HG02973 (cell line): ENCODE measurements around the gene LARP1.
"Not testable (repeated sequence)": the region's sequence is repeated elsewhere in the genome, so short reads cannot be mapped to it uniquely, and the experiment has no call there.

Experiments
- ATAC-seq: cut with Tn5 transposase; IDR thresholded peaks from one replicate; pipeline ENCODE4 v1.9.1; 2021; ENCODE audit warnings: moderate library complexity; ENCODE audit not compliant: unreplicated experiment

The LARP1 gene

DNA sequence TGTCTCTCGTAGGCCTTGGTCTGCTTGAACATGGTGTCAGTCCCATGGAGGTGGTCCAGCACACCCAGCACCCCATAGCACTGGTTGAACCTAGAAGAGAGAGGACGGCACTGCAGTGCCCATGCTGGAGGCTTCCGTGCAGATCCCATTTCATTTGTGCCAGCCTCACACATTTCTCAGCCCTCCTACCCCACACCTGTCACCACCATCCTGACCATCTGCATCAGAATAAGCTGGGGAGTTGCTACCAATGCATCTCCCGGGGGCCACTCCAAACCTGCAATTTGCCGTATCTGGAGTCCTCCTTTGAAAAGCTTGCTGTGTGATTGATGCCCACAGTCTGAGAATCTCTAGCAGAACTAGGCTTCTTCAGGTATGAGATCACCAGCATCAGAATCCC lies 65.2 kb downstream of the LARP1 start:
- ATAC-seq: no peak

DNA sequence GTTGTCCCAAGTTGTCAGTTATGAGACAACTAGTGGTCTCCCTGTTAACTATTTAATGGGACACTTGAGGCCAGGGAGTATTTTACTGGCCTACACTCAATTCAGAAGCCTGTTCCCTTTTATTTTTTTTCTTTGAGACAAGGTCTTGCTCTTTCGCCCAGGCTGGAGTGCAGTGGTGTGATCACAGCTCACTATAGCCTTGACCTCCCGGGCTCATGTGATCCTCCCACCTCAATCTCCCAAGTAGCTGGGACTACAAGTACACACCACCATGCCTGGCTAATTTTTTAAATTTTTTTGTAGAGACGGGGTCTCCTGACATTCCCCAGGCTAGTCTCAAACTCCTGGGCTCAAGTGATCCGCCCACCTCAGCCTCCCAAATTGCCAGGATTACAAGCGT lies 67.7 kb downstream of the LARP1 start:
- ATAC-seq: not testable (repeated sequence)

DNA sequence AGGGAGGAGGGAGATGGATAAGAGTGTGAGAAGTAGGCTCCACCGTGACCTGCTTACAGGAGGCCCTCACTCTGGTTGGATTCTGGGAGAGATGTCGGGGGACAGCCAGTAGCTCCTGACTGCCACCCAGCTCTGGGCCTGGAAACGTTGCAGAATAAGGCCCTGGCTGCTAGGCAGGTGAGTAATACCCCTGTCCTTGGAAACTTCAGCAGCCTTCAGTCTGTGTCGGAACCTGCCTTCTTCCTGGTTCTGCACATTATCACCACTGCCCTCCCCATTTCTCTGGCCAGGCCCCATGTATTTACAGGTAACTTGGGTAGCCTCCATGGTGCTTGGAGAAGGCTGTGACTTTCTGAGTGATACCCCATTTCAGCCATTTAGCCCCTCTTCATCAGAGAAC lies 68.4 kb downstream of the LARP1 start:
- no peak for ATAC-seq

DNA sequence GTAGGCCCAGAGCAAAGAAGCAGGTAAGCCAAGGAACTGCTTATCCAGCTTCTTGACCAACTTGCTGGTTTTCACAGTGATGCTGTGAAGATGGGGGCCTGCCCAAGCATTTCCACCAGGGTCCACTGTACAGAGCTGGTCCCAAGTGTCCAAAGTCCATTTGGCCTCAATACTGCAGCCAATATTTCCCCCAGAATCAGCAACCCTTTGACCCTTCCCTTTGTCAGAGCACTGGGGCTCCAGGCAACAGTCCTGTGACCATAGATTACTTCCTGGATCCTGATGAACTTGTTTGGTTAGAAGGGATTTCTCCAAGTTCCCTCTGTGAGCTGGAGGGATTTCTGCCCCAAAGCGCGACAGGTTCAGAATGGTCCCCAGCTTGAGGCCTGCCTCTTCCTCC lies 68.9 kb downstream of the LARP1 start:
- ATAC-seq: no peak

DNA sequence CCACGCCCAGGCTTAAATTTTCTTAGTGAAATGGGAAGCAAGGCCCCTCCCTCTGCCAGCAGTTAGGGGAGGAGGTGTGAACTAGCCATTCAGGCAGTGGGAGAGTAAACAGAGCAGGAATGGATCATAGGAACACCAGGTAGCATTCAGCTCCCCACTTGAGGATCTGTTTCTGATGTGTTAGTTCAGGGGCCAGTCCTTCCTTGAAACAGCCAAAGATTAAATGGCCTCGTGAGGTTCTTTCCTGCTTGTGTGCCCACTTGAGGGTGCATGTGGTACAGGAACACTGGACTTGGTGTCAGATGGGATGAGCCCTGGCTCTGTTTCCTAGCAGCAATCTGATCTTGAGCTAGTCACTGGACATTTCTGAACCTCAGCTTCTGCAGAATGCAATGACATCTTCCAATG lies 74.0 kb downstream of the LARP1 start:
- ATAC-seq: no peak

DNA sequence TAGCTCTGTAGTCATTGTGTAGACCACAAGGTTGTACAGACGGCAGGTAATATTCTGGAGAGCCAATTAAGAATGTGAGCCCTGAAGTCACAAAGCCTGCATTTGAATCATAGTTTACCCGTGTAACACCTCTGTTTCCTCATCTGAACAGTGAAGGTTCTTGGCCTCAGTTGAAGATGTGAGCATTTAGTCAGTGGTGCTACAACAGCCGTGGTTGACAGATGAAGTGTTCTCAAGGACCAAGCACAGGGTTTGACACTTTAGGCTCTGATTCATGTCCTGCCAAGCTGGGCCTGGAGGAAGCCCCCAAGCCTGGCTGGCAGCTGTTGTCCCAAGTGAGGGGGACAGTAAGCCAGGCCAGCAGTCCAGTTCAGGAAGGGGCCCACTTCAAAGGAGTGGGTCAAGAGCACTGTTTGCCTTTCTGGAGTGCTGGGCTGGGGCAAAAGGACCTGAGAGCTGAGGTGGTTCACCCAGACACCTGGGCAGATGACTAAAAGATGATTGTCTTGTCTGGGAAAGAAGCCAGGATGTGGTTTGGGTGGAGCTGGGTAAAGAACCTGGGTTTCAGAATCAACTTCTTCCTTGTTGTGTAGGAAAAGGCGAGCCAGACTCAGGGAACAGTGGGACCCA lies 74.5 kb downstream of the LARP1 start:
- no peak for ATAC-seq

DNA sequence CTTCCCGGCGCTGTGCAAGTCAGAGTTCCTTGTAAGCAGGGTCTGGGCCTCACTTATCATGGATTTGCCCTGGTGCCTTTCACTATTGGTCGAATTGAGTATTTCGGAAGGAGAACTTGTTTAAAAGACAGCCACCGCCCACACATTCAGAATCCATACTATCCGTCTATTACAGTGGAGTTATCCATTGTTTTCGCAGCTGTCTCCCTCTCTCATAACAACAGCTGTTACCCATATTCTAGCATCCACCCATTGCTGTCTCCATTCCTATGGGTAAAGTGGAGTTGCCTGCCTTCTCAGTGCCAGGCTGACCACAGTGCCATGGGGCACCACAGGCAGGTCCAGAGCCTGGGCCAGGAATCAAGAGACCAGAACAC lies 75.0 kb downstream of the LARP1 start:
- ATAC-seq: no peak

DNA sequence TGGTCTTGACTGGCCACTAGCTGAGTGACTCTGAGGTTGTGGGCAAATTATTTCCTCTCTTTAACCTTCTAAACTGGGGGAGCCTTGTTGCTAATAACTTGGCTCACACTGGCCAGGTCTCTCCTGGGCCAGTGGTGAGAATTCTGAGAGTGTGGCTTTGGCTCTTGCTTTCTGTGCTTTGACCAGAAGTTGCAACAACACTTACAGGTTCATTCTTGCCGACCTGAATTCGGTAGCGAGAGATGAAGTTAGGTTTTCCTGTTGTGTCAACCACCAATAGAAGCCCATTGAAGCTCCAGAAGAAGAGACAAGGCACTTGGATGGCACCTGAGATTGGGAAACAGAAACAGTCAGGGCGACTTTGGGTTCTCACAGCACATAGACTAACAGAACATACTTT lies 75.4 kb downstream of the LARP1 start:
- ATAC-seq: no peak

DNA sequence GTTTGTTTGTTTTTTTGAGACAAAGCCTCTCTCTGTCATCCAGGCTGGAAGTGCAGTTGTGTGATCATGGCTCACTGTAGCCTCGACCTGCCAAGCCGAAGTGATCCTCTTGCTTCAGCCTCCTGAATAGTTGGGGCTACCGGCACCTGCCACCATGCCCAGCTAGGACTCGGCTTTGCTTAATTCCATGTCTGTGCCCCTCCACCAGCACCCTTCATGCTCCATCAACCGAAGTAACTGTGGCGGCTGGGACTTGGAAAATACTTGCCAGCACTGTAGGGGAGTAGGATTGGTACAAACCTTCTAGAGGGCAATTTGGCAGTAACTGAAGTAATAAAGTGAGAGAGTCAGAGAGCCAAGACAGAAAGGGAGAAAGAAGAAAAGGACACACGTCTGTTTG lies 76.3 kb downstream of the LARP1 start:
- ATAC-seq: no peak

DNA sequence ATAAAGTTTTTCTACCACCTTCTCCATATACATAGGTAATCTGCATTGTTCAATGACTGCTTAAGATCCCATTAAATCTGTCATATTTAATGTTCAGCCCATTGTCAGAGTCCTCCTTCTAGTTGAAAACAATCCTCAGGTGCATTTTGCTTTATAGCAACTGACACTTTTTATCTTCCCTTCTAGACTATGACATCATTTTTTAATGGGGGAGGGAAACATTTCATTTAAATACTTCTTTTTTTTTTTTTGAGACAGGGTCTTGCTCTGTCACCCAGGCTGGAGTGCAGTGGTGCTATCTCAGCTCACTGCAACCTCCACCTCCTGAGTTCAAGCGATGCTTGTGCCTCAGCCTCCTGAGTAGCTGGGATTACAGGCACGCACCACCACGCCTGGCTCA lies 77.6 kb downstream of the LARP1 start:
- ATAC-seq: not testable (repeated sequence)

DNA sequence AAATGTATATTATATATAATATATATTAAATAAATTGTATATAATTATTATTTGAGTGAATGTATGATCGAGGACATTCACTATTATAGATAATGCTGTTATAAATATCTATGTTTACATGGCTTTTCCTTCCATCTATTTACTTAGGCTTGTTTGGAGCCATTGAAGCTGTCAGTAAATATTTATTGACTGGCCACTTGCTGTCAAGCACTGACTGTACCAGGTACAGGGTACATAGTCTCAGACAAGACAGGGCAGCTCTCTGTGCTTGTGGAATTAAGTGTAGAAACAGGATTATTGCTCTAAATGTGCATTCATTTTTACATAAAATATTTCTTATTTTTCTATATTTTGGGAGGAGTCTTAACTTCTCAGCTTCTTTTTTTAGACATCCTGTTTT lies 78.9 kb downstream of the LARP1 start:
- no peak for ATAC-seq

DNA sequence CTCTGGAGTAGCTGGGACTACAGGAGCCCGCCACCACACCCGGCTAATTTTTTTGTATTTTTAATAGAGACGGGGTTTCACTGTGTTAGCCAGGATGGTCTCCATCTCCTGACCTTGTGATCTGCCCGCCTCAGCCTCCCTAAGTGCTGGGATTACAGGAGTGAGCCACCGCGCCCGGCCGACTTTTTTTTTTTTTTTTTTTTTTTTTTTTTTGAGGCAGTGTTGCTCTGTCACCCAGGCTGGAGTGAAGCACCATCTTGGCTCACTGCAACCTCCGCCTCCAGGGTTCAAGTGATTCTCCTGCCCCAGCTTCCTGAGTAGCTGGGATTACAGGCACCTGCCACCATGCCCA lies 80.5 kb downstream of the LARP1 start:
- not testable (repeated sequence) for ATAC-seq

DNA sequence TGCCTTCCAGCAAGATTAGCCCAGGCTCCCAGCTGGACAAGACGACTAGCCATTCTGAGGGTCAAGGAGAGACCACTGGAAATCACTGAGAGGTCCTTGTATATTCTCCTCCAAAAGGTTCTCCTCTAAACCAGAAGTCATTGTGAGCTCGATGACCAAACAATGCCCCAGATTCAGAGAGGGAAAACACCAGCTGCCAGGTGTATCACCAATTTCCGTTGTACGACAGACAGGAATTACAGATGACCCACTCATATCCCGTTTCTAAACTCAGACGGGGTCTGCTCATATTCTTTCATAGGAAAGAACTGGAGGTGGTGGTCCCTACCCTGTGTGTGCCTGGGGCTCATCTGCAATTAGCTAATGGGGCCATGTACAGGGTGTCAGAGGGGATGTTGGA lies 81.0 kb downstream of the LARP1 start:
- ATAC-seq: no peak

DNA sequence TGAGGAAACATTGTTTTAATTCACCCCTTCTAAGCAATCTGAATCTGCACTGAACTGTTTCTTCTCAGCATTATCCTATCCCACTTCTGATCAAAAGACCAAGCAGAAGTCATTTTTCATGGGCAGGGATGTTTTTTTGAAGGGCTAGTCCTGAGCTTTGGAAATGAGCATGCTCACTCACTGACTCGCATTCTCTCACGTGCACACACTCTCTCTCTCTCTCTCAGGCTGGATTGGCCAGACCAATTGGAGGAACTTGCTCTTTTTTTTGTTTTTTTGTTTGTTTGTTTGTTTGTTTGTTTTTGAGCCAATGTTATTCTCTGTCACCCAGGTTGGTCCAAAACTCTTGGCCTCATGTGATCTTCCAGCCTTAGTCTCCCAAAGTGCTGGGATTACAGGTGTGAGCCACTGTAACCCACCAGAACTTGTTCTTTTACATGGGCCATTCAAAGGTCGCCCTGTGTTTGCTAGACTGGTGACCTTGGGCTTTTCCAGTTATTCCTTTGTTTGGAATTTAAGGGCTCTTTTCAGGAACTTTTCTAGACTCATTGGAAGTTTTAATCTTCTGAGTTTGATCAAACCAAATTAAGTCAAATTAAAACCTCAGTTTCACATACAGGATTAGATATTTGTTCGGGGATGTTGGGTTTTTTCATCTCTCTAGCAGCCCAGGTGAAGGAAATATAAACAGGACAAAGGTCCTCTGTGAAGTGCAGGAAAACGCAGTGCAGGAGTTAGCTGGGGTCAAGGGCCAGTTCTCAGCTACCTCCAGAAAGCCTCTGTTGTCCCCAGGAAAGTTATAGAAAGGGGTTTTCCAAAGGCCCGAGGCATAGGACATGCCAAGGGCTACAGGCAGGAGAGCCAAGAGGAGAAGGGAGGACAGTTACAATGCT lies 82.1 kb downstream of the LARP1 start:
- ATAC-seq: no peak

DNA sequence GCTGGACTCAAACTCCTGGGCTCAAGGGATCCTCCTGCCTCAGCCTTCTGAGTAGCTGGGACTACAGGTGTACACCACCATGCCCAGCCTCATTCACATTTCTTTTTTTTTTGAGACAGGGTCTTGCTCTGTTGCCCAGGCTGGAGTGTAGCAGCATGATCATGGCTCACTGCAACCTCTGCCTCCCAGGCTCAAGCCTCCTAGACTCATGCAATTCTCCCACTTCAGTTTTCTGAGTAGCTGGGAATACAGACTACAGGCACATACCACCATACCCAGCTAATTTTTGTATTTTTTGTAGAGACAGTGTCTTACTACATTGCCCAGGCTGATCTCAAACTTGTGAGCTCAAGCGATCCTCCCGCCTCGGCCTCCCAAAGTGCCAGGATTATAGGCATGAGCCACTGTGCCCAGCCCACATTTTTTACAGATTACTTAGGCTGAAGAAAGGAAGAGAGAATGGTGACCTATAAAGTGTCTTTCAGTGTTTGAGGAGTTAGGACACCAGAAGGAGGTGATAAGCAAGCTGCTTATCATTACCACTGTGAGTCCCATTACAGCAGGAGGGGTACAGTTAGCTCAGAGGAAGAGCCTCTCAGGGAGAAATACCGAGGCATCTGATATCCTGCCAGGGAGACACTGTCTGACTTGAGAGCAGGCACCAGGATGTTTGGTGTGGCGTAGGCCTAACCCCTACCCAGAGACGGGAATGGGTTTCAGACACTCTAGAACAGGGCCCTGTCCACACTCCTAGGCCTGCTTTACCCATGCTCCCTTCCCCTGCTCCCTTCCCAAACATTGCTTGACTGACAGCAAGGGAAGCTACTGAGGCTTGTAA lies 85.5 kb downstream of the LARP1 start:
- no peak for ATAC-seq

DNA sequence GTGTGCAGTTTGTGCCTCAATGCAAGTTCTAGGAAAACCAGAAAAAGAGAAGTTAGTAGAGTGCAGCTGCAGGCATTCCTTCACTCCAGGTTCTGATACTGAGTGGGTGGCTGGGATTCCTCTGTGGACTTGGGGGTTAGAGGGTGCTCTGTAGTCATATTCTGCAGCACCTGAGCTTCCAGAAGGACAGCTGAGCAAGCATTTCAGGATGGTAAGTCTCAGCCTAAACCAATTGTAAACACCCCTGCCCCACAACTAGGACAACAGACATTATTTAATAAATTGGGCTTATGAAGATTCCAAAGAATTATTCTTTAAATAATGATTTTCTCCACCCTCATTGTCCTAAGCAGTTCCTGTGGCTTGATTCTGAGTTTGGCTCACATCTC lies 86.1 kb downstream of the LARP1 start:
- ATAC-seq: no peak

DNA sequence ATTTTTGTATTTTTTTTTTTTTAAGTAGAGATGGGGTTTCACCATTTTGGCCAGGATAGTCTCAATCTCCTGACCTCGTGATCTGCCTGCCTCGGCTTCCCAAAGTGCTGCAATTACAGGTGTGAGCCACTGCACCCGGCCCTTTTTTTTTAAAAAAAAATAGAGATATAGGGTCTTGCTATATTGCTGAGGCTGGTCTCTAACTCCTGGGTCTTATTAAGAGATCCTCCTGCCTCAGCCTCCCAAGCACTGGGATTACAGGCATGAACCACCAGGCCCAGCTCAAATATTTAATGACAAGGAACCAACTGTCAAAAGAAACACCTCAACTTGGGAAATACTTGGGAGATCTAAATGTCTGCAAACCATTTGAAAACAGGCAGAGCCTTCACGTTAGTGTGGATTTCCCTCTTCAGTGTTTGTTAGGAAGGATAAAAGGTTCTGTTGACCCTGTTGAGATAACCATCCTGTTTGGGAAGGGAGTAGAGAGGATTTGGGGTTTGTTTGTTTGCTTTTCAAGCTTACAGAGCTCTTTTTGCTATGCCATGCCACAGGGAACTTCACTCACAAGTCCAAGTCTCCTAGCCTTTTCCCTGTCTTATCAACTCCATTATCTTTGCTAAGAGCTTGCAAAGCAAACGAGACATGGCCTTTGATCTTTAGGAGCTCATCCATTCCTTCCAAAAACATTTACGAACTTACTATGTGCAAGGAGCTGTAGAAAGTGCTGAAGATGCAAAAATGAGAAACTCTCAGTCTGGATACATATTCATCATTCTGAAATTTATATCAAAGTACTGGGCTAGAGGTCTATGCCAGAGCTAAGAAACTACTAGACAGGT lies 87.7 kb downstream of the LARP1 start:
- ATAC-seq: no peak

DNA sequence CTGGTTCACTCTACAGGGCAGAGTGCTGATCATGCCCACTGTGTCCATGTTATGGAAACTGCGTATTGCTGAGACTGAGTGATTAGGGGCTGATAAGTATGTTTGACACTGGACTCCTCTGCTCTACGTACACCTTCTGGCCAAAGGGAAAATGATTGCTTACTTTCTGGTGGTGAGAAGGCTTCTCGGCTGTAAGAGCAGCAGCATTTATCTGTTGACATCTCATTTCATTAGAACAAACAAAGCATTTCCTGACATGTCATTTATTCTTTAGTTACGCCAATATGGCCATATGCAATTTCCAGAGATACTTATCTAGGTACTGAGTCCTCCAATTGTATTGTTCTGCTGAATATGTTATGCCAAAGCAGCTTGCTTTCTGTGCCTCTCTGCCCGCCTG lies 89.6 kb downstream of the LARP1 start:
- ATAC-seq: no peak

DNA sequence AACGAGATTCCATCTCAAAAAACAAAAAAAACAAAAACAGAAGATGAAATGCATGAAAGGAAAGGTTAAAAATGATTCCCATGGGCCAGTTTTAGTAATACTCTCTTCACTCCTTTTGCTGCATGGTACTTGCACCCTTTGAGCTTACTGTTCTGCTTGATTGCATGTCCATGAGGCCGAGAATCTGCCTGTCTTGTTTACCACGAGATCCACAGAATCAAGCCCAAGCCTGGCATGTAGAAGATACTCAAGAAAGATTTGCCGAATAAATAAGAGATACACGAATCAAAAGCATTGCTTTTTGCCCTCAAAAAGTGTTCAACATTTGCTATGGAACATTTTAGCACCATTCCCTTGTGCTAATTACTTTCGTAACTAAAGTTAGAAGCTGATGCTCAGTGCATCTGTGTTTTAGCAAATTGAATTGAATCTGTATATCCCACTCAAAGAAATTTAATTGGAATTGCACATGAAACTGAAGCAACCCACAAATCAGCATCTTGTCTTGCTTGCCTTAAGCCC lies 94.1 kb downstream of the LARP1 start:
- no peak for ATAC-seq

DNA sequence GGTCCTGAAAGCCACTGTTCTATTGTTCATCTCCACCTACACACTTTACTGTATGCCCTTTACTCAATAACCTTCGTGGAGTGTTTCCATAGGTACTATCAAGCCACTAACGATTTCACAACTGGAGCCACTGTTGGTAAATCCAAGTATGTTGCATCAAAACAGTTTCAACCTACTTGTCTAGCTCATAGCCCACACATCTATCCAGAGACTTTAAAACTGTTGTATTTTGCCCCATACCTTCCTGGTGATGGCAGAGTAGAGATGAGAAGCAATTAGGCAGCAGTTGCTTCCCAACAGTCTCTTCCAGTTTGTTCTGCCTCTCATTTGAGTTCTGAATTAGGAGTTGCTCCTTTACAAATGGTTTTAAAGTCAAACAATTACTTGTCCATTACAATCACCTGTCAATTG lies 94.6 kb downstream of the LARP1 start:
- no peak for ATAC-seq
